Heart right ventricle (tissue), 16 donors: Measurements from ENCODE around the gene NAGS. TPM values are rescaled to one million over a fixed set of nuclear protein-coding genes. Genes with fewer than 3 reads are reported as not detected.
"Not testable (repeated sequence)": the region's sequence is repeated elsewhere in the genome, so short reads cannot be mapped to it uniquely, and the experiment has no call there.

Source experiments
- ATAC-seq, 8 donors: fragments of 200-7000 bp; cut with Tn5 transposase; one replicate each; pipeline ENCODE4 v1.9.1; 2020; ENCODE audit warnings: mild to moderate bottlenecking in 8 of 8, moderate library complexity in 8 of 8, moderate number of reproducible peaks in 1 of 8
- DNase-seq, 2 donors: peaks; one replicate each; pipeline ENCODE4 v3.0.0-alpha.2; 2020
- H3K27ac ChIP-seq, 10 donors: fragments of 200-600 bp; sonication (generic) in 2 of 10; one replicate each; pipeline versions ENCODE4 v1.5.0 to v1.8.0; 2020 to 2022; ENCODE audit warnings: mild to moderate bottlenecking in 3 of 10
- H3K27me3 ChIP-seq, 7 donors: fragments of 200-600 bp; one replicate each; pipeline ENCODE4 v1.8.0; 2021 to 2022; ENCODE audit warnings: mild to moderate bottlenecking in 2 of 7
- H3K36me3 ChIP-seq, 9 donors: fragments of 200-600 bp; sonication (generic) in 1 of 9; one replicate each; pipeline versions ENCODE4 v1.5.0 to v1.8.0; 2020 to 2022; ENCODE audit warnings: mild to moderate bottlenecking in 2 of 9
- H3K4me1 ChIP-seq, 9 donors: fragments of 200-600 bp; sonication (generic) in 1 of 9; one replicate each; pipeline versions ENCODE4 v1.5.0 to v1.8.0; 2020 to 2022; ENCODE audit warnings: mild to moderate bottlenecking in 4 of 9
- H3K4me3 ChIP-seq, 10 donors: fragments of 200-600 bp; sonication (generic) in 2 of 10; one replicate each; pipeline versions ENCODE4 v1.5.0 to v1.8.0; 2020 to 2022; ENCODE audit warnings: mild to moderate bottlenecking in 7 of 10, moderate library complexity in 2 of 10
- H3K9me3 ChIP-seq, 11 donors: fragments of 200-600 bp in 10 of 11; sonication (generic) in 2 of 11; one replicate each; pipeline versions ENCODE4 v1.5.0 to v1.8.0; 2013 to 2022; ENCODE audit warnings: mild to moderate bottlenecking in 2 of 11, control low read depth in 1 of 11, moderate library complexity in 1 of 11
- WGBS, 2 donors: extraction: QIAGEN DNeasy Blood & Tissue Kit; methylation state at CpG; one replicate each; pipeline ENCODE4 v1.1.7; 2013; ENCODE audit warnings: inconsistent platforms in 1 of 2; 5-methylcytosine and 5-hydroxymethylcytosine counted together
- intact Hi-C, 10 donors: fragments of 100-400 bp; cut with DNase I; formaldehyde crosslinking; loops; one replicate each; pipeline versions ENCODE4 v1.11.1 to v1.14.2; 2022
- polyA plus RNA-seq, 2 donors: library from polyadenylated mRNA; stranded (reverse); fragments of 200-250 nt; gene quantifications; one replicate each; pipeline ENCODE4 v1.2.3, GENCODE V29; 2013
- total RNA-seq, 10 donors: library from RNA; stranded (reverse); fragmentation: NEBNext Ultra II Directional in 3 of 10; extraction: Animal tissue kit (Norgen Biotek cat#: 25700) in 3 of 10; gene quantifications; one replicate each; pipeline versions ENCODE4 v1.2.1 to v1.2.4, GENCODE V29; 2021 to 2023
- TF ChIP-seq, protein P1 (sequence below), 9 donors: fragments of 200-600 bp; sonication (generic) in 2 of 9; IDR thresholded peaks; one replicate each; pipeline versions ENCODE4 v1.5.0 to v1.8.0; 2021 to 2022; ENCODE audit warnings: antibody characterized with exemption in 9 of 9, mild to moderate bottlenecking in 5 of 9, moderate library complexity in 1 of 9
- donor health status: Arrhythmogenic right ventricular cardiomyopathy.
- donor health status: ischemic (EF 13 %, LVEDD 7.1; RV severe dilation, severe dysfunction).
- donor health status: healthy with polysubstance abuse.
- donor health status: DM: no; HTN: yes; CAD: no.
- donor health status: DM: no; HTN: no; CAD: no.
- donor health status: ischemic (EF 25% LVEDD 6.9; RV normal size, moderate dysfunction).
- donor health status: ischemic (EF 25% LVEDD 5.7; RV mildly dilated, moderate dysfunction).
- donor health status: healthy.
- donor health status: DM: yes; HTN: yes; CAD: no.
- donor health status: Ischemic cardiomyopathy.
- donor health status: ischemic (EF 35%, LVEDD 5.7; RV mildly dilated, moderate dysfunction).
- donor health status: nonischemic (EF 11% LVEDD 7.7; RV severe dilation, severe dysfunction).
- donor health status: DM: yes; HTN: yes; CAD: no.
- donor health status: PGD.
- donor health status: ischemic (EF 29% LVEDD 5.4; RV normal size, mild dysfunction).
- donor health status: nonischemic (EF 23%, LVEDD 6.1; RV moderate dilation, normal function).

Gene NAGS
- total and polyA plus RNA-seq, 12 donors, result 0.30 to 0.86 (median 0.53) TPM

- H3K36me3 ChIP-seq, result peaks cover 0 to 37% (median 0%) of the 10 kb centered on the region in 9 donors
- ATAC-seq, result no peak
- DNase-seq, result no peak
- H3K9me3 ChIP-seq, result no peaks in the 10 kb centered on the region
- intact Hi-C loops, result loop anchor here in 2 of 10 donors (5.0 to 10.0 kb wide), 2 partner anchors 59 to 102 kb away; partner anchors contain the start of gene G6PC3 (in 1 of the 2)
- WGBS, 2 donors, result 93% methylated on average over 14 of the region's 14 CpGs
- no peak overlapping the region for H3K4me3 ChIP-seq
- TF ChIP-seq, protein P1, sequence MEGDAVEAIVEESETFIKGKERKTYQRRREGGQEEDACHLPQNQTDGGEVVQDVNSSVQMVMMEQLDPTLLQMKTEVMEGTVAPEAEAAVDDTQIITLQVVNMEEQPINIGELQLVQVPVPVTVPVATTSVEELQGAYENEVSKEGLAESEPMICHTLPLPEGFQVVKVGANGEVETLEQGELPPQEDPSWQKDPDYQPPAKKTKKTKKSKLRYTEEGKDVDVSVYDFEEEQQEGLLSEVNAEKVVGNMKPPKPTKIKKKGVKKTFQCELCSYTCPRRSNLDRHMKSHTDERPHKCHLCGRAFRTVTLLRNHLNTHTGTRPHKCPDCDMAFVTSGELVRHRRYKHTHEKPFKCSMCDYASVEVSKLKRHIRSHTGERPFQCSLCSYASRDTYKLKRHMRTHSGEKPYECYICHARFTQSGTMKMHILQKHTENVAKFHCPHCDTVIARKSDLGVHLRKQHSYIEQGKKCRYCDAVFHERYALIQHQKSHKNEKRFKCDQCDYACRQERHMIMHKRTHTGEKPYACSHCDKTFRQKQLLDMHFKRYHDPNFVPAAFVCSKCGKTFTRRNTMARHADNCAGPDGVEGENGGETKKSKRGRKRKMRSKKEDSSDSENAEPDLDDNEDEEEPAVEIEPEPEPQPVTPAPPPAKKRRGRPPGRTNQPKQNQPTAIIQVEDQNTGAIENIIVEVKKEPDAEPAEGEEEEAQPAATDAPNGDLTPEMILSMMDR (IDR thresholded peaks at IDR 0.05), result no peak
- peaks cover 3 to 53% (median 31%) of the 10 kb centered on the region in 9 donors for H3K4me1 ChIP-seq
- H3K27ac ChIP-seq, result no peak overlapping the region
- no peaks in the 10 kb centered on the region for H3K27me3 ChIP-seq
These were observed 8.5 kb downstream of the NAGS start for GRCh38 chr17:44012874-44013273.

DNA sequence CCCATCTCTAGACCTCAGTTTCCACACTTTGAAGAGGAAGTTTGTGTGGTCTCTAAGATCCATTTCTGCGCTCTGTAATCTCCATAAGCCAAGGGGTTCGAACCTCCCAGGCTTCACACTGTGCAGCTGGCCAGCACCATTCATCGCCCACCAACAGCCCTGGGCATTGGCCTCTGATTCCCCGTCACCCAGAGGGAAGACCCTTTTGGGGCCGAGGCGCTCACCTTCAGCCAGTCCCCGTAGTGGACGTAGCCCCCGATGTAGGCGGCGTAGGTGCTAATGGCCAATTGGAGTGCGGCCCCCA is 9.7 kb downstream of the NAGS start:
- peak overlapping the region in 8 of 10 donors; percentile 57 to 92 (median 78) for H3K27ac ChIP-seq
- ATAC-seq (peak in 5 of 8 donors; percentile 13 to 24 (median 18)), DNase-seq (no peak)
- peaks cover 0 to 31% (median 0%) of the 10 kb centered on the region in 9 donors for H3K36me3 ChIP-seq
- H3K9me3 ChIP-seq, result no peaks in the 10 kb centered on the region
- TF ChIP-seq, protein P1 (IDR thresholded peaks at IDR 0.05), result no peak
- WGBS, 2 donors, result 11 to 15% methylated on average over 12 of the region's 12 CpGs
- peak overlapping the region; percentile 61 to 99 (median 76) for H3K4me3 ChIP-seq
- no peaks in the 10 kb centered on the region for H3K27me3 ChIP-seq
- H3K4me1 ChIP-seq, result peaks cover 0 to 46% (median 28%) of the 10 kb centered on the region in 9 donors
- intact Hi-C loops, result loop anchor here in 3 of 10 donors (2.0 to 10.0 kb wide), 3 partner anchors 57 to 101 kb away; partner anchors contain the start of gene G6PC3 (in 2 of the 3)

GRCh38 chr17:44014437-44015172 is 10.2 kb downstream of the NAGS start, which contains the start of gene TMEM101:
TMEM101 (minus strand) TSS chr17:44014963; CDS start chr17:44014952, 11 bp downstream.
- ATAC-seq, result peak; percentile 83 to 97 (median 94)
- WGBS, 2 donors, result 0 to 1% methylated on average over 42 to 43 of the region's 43 CpGs
- peak; percentile 87 to 93 for DNase-seq

DNA sequence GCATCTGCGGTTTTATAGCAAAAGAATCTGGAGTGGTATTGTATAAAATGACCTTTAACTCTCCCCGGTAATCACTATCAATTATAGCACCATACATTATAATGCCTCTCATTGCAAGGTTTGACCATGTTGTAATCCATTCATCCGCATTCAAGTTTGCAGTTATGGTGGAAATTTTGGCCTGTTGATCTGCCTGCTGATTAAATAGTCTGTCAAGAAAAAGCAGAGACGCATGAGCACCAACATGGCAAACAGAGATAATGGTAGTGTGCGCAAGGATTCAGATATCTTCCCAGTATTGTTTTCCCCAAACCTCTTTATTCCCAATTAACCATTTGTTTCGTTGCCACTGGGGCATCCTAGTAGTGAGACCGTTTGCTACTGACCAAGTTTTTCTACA is 16.8 kb downstream of the NAGS start:
- peaks cover 0 to 43% (median 0%) of the 10 kb centered on the region in 9 donors for H3K36me3 ChIP-seq
- WGBS, 2 donors, result 94 to 95% methylated on average over 7 of the region's 7 CpGs
- H3K27me3 ChIP-seq, H3K27ac ChIP-seq, H3K4me3 ChIP-seq, intact Hi-C loops, ATAC-seq, DNase-seq, H3K4me1 ChIP-seq, H3K9me3 ChIP-seq: not testable (repeated sequence)

More at GRCh38 chr17:44014437-44015172, 10.2 kb downstream of the NAGS start, which contains the start of gene TMEM101:
- Histone ChIP-seq H3K27ac (peak within 1 kb of the TSS in 9 of 10 donors; percentile 57 to 92 (median 78)), H3K4me3 (peak within 1 kb of the TSS; percentile 61 to 99 (median 76)), H3K9me3 (no peaks in the 10 kb centered on the region), H3K4me1 (peaks cover 0 to 46% (median 28%) of the 10 kb centered on the region in 9 donors), H3K36me3 (peaks cover 0 to 28% (median 0%) of the 10 kb centered on the region in 9 donors), H3K27me3 (no peaks in the 10 kb centered on the region)
- TF ChIP-seq, protein P1 (IDR thresholded peaks at IDR 0.05), result no peak
- intact Hi-C loops, result loop anchor here in 3 of 10 donors (2.0 to 10.0 kb wide), 4 partner anchors 56 to 100 kb away; partner anchors contain the start of gene G6PC3 (in 2 of the 3)
